ENCODE results near the gene UBR7.
"Not testable (repeated sequence)": the region's sequence is repeated elsewhere in the genome, so short reads cannot be mapped to it uniquely, and the experiment has no call there.

UBR7 gene

GRCh38 chr14:93186956-93187355 is 20.1 kb upstream of the UBR7 start:
- no peak for DNase-seq (ENCODE audit: low read depth, low spot score)

- no peak for DNase-seq (ENCODE audit: low read depth, low spot score)
Observed at GRCh38 chr14:93195316-93195999, 11.6 kb upstream of the UBR7 start.

GRCh38 chr14:93199031-93199430 is 8.0 kb upstream of the UBR7 start:
- DNase-seq (ENCODE audit: low read depth, low spot score) = no peak

GRCh38 chr14:93200553-93200952 is 6.5 kb upstream of the UBR7 start:
- no peak for DNase-seq (ENCODE audit: low read depth, low spot score)

- DNase-seq (ENCODE audit: low read depth, low spot score) = no peak
Observed at GRCh38 chr14:93201155-93201704, 5.8 kb upstream of the UBR7 start.

- peak; percentile 78 for DNase-seq (ENCODE audit: low read depth, low spot score)
Observed at GRCh38 chr14:93207468-93208308, 632 bp downstream of the UBR7 start.

GRCh38 chr14:93212432-93212831 is 5.4 kb downstream of the UBR7 start:
- DNase-seq (ENCODE audit: low read depth, low spot score) = no peak

- no peak for DNase-seq (ENCODE audit: low read depth, low spot score)
Observed at GRCh38 chr14:93214598-93214997, 7.5 kb downstream of the UBR7 start.

GRCh38 chr14:93219103-93219726 is 12.2 kb downstream of the UBR7 start:
- DNase-seq (ENCODE audit: low read depth, low spot score) = peak; percentile 64

- DNase-seq (ENCODE audit: low read depth, low spot score) = no peak
Observed at GRCh38 chr14:93220509-93220908, 13.5 kb downstream of the UBR7 start.

- DNase-seq (ENCODE audit: low read depth, low spot score) = no peak
Observed at GRCh38 chr14:93223565-93223964, 16.5 kb downstream of the UBR7 start.

GRCh38 chr14:93228550-93228949 is 21.5 kb downstream of the UBR7 start:
- DNase-seq (ENCODE audit: low read depth, low spot score) = no peak

GRCh38 chr14:93230539-93230938 is 23.5 kb downstream of the UBR7 start:
- no peak for DNase-seq (ENCODE audit: low read depth, low spot score)

- peak; percentile 61 for DNase-seq (ENCODE audit: low read depth, low spot score)
Observed at GRCh38 chr14:93231129-93231979, 24.3 kb downstream of the UBR7 start.

- no peak for DNase-seq (ENCODE audit: low read depth, low spot score)
Observed at GRCh38 chr14:93232159-93232558, 25.1 kb downstream of the UBR7 start.

- not testable (repeated sequence) for DNase-seq (ENCODE audit: low read depth, low spot score)
Observed at GRCh38 chr14:93233078-93233477, 26.0 kb downstream of the UBR7 start.

- DNase-seq (ENCODE audit: low read depth, low spot score) = peak; percentile 78
Observed at GRCh38 chr14:93234798-93235197, 27.7 kb downstream of the UBR7 start.

GRCh38 chr14:93239869-93240677 is 33.0 kb downstream of the UBR7 start:
- peak; percentile 54 for DNase-seq (ENCODE audit: low read depth, low spot score)

- DNase-seq (ENCODE audit: low read depth, low spot score) = no peak
Observed at GRCh38 chr14:93240678-93241000, 33.6 kb downstream of the UBR7 start.

- no peak for DNase-seq (ENCODE audit: low read depth, low spot score)
Observed at GRCh38 chr14:93245764-93246420, 38.8 kb downstream of the UBR7 start.
